Lung (tissue), 12 donors: ENCODE results near the gene ITPRIPL2. TPM values are rescaled to one million over a fixed set of nuclear protein-coding genes. Genes with fewer than 3 reads are reported as not detected.

ENCODE experiments used
- ATAC-seq: fragments of 200-7000 bp; cut with Tn5 transposase; one replicate; pipeline ENCODE4 v1.9.1; 2020; ENCODE audit warnings: moderate number of reproducible peaks; ENCODE audit not compliant: insufficient read depth, low FRiP score
- DNase-seq, 3 donors: peaks; one replicate each; pipeline ENCODE4 v3.0.0-alpha.2; 2013 to 2017
- H3K27ac ChIP-seq, 2 donors: one replicate each; pipeline ENCODE4 v1.5.1; 2013; ENCODE audit warnings: mild to moderate bottlenecking in 2 of 2, moderate library complexity in 2 of 2, control low read depth in 1 of 2, inconsistent platforms in 1 of 2, low read depth in 1 of 2, low read length in 1 of 2
- H3K27me3 ChIP-seq, 3 donors: one replicate each; pipeline ENCODE4 v1.5.1; 2013; ENCODE audit warnings: low read length in 2 of 3; ENCODE audit not compliant: control insufficient read depth in 3 of 3, insufficient read depth in 3 of 3
- H3K36me3 ChIP-seq, 4 donors: one replicate each; pipeline ENCODE4 v1.5.1; 2013; ENCODE audit warnings: low read length in 4 of 4, mild to moderate bottlenecking in 1 of 4, moderate library complexity in 1 of 4; ENCODE audit not compliant: control insufficient read depth in 4 of 4, insufficient read depth in 4 of 4
- H3K4me1 ChIP-seq, 5 donors: one replicate each; pipeline ENCODE4 v1.5.1; 2013; ENCODE audit warnings: low read length in 5 of 5, mild to moderate bottlenecking in 2 of 5, moderate library complexity in 1 of 5; ENCODE audit not compliant: control insufficient read depth in 5 of 5, insufficient read depth in 5 of 5
- H3K4me3 ChIP-seq: one replicate; pipeline ENCODE4 v1.5.1; 2013; ENCODE audit warnings: mild to moderate bottlenecking, control low read depth, moderate library complexity
- H3K9ac ChIP-seq, 2 donors: one replicate each; pipeline ENCODE4 v1.5.1; 2013; ENCODE audit warnings: low read length in 2 of 2, control low read depth in 1 of 2; ENCODE audit not compliant: insufficient read depth in 1 of 2
- H3K9me3 ChIP-seq, 4 donors: one replicate each; pipeline ENCODE4 v1.5.1; 2013; ENCODE audit warnings: low read length in 3 of 4, mild to moderate bottlenecking in 1 of 4, moderate library complexity in 1 of 4; ENCODE audit not compliant: control insufficient read depth in 4 of 4, insufficient read depth in 3 of 4
- CTCF ChIP-seq: IDR thresholded peaks from 2 replicates; pipeline ENCODE4 v1.5.1; 2012; ENCODE audit warnings: mild to moderate bottlenecking; ENCODE audit errors: control extremely low read depth, extremely low read depth
- WGBS, 2 donors: extraction: QIAGEN DNeasy Blood & Tissue Kit; methylation state at CpG; one replicate each; pipeline ENCODE4 v1.1.7; 2013; 5-methylcytosine and 5-hydroxymethylcytosine counted together
- polyA plus RNA-seq, 2 donors: library from polyadenylated mRNA; stranded (reverse); fragments of 200-250 nt; gene quantifications; one replicate each; pipeline ENCODE4 v1.2.1, GENCODE V29; 2013
- total RNA-seq, 2 donors: library from RNA; depleted of rRNA in 1 of 2; stranded (reverse); fragments of >200 nt in 1 of 2; gene quantifications; one replicate each; pipeline ENCODE4 v1.2.1, GENCODE V29; 2014 to 2021
- donor health status: control.
- donor health status: control.
- donor health status: Bipolar disorder and iron deficiency.
- donor health status: healthy.
- donor health status: DM: yes; HTN: yes; CAD: no.

Gene ITPRIPL2
- total and polyA plus RNA-seq, 4 donors: 12.4 to 86.3 (median 28.3) TPM

- no peak overlapping the region for H3K27ac ChIP-seq
- peaks cover 2 to 12% (median 10%) of the 10 kb centered on the region in 5 donors for H3K4me1 ChIP-seq
- H3K9me3 ChIP-seq: peaks cover 0 to 2% (median 1%) of the 10 kb centered on the region in 4 donors
- TF ChIP-seq CTCF: no peak
- H3K36me3 ChIP-seq: no peaks in the 10 kb centered on the region
- ATAC-seq: no peak
- DNase-seq: no peak
- no peak overlapping the region for H3K4me3 ChIP-seq
- no peaks in the 10 kb centered on the region for H3K27me3 ChIP-seq
- no peak overlapping the region for H3K9ac ChIP-seq
These were observed 12.5 kb downstream of the ITPRIPL2 start for GRCh38 chr16:19126300-19126699.

- H3K4me1 ChIP-seq: peaks cover 8 to 19% (median 11%) of the 10 kb centered on the region in 5 donors
- ATAC-seq: no peak
These were observed 13.4 kb downstream of the ITPRIPL2 start for GRCh38 chr16:19127205-19127604.

GRCh38 chr16:19127674-19128131 is 13.9 kb downstream of the ITPRIPL2 start:
- H3K9ac ChIP-seq: no peak overlapping the region
- H3K4me3 ChIP-seq: no peak overlapping the region
- WGBS, 2 donors: 37 to 60% methylated on average over 3 of the region's 3 CpGs
- DNase-seq (no peak), ATAC-seq (no peak)
- no peak for TF ChIP-seq CTCF
- H3K9me3 ChIP-seq: peaks cover 0 to 2% (median 1%) of the 10 kb centered on the region in 4 donors
- peaks cover 8 to 19% (median 13%) of the 10 kb centered on the region in 5 donors for H3K4me1 ChIP-seq
- H3K36me3 ChIP-seq: no peaks in the 10 kb centered on the region
- H3K27me3 ChIP-seq: no peaks in the 10 kb centered on the region
- H3K27ac ChIP-seq: peak overlapping the region in 1 of 2 donors; percentile 60

More at GRCh38 chr16:19127205-19127604, 13.4 kb downstream of the ITPRIPL2 start:
- Histone ChIP-seq H3K27me3 (no peaks in the 10 kb centered on the region), H3K4me3 (no peak overlapping the region), H3K9ac (no peak overlapping the region), H3K36me3 (no peaks in the 10 kb centered on the region), H3K9me3 (peaks cover 0 to 2% (median 1%) of the 10 kb centered on the region in 4 donors), H3K27ac (peak overlapping the region in 1 of 2 donors; percentile 28)
- no peak for DNase-seq
- WGBS, 2 donors: 67 to 71% methylated on average over 3 of the region's 3 CpGs
- no peak for TF ChIP-seq CTCF
